ENCODE measurements around the gene PELI3.

The PELI3 gene

DNA sequence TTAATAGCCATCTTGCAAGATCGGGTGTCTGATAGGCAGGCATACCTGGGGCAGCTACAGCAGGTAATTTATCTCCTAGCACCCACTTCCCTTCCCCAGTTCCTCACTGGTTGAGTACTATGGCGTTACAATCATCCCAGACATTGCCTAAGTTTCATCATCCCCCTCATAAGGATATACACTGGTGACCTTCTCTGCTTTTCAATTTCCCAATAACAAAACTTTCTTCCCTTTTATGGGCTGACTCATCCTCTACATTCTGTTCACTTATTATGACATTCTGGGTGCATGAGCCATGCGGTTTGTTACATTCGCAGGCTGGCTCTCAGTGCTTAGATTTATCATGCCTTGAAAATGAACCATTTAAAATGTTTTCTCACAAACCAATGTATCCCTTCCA is 23.1 kb upstream of the PELI3 start:
- H3K4me2 ChIP-seq: no peak overlapping the region; a peak in 1 of 22 replicates
- peaks cover 18 to 36% (median 23%) of the 10 kb centered on the region in 11 experiments for H3K9me3 ChIP-seq (replicated peaks in 1 of 11)
- H3K4me1 ChIP-seq: peaks cover 0 to 8% (median 0%) of the 10 kb centered on the region in 10 experiments; a peak in 4 of 20 replicates
- no peaks in the 10 kb centered on the region for H4K20me1 ChIP-seq
- peak overlapping the region in 3 of 11 experiments; percentile 27 to 45 (median 30); a peak in 5 of 22 replicates for H3K27ac ChIP-seq
- no peaks in the 10 kb centered on the region for H3K36me3 ChIP-seq
- no peaks in the 10 kb centered on the region for H3K27me3 ChIP-seq
- no peak overlapping the region for H3K9ac ChIP-seq
- H3K4me3 ChIP-seq: no peak overlapping the region
- TF ChIP-seq Cebpa-rat (IDR thresholded peaks at IDR 0.05): peak in 1 of 11 experiments; percentile 25; a peak in 1 of 22 replicates

GRCh38 chr11:66447012-66447411 is 19.7 kb upstream of the PELI3 start:
- no peaks in the 10 kb centered on the region for H4K20me1 ChIP-seq
- no peak overlapping the region for H3K4me2 ChIP-seq
- H3K4me1 ChIP-seq: peaks cover 0 to 8% (median 0%) of the 10 kb centered on the region in 10 experiments; a peak in 4 of 20 replicates
- no peak overlapping the region for H3K27ac ChIP-seq
- TF ChIP-seq Cebpa-rat (IDR thresholded peaks at IDR 0.05): no peak
- no peaks in the 10 kb centered on the region for H3K27me3 ChIP-seq
- H3K4me3 ChIP-seq: no peak overlapping the region
- no peak overlapping the region for H3K9ac ChIP-seq
- peaks cover 18 to 34% (median 23%) of the 10 kb centered on the region in 11 experiments for H3K9me3 ChIP-seq (replicated peaks in 1 of 11)
- no peaks in the 10 kb centered on the region for H3K36me3 ChIP-seq

DNA sequence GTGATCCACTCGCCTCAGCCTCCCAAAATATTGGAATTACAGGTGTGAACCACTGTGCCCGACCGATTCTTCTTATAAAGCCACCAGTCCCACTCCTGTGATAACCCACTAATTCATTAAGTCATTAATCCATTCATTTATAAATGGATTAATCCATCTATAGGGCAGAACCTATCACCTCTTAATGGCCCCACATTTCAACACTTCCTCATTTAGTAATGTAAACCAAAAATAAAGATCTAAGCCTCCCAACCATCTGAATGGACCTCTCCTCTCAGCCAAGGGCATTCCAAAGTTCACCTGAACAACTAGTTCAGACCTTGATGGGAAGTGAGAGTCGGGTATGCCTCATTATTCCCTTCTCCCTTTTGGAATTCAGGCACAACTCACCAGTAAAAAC is 18.2 kb upstream of the PELI3 start:
- peaks cover 0 to 8% (median 0%) of the 10 kb centered on the region in 10 experiments; a peak in 4 of 20 replicates for H3K4me1 ChIP-seq
- H3K4me2 ChIP-seq: no peak overlapping the region
- no peaks in the 10 kb centered on the region for H4K20me1 ChIP-seq
- no peak overlapping the region for H3K9ac ChIP-seq
- no peak for TF ChIP-seq Cebpa-rat (IDR thresholded peaks at IDR 0.05)
- no peaks in the 10 kb centered on the region for H3K27me3 ChIP-seq
- H3K36me3 ChIP-seq: no peaks in the 10 kb centered on the region
- H3K27ac ChIP-seq: no peak overlapping the region
- H3K4me3 ChIP-seq: no peak overlapping the region
- H3K9me3 ChIP-seq (replicated peaks in 1 of 11): peaks cover 5 to 19% (median 11%) of the 10 kb centered on the region in 11 experiments

GRCh38 chr11:66450560-66450959 is 16.1 kb upstream of the PELI3 start:
- peaks cover 0 to 15% (median 12%) of the 10 kb centered on the region in 10 experiments; a peak in 13 of 20 replicates for H3K4me1 ChIP-seq
- H3K27ac ChIP-seq: no peak overlapping the region
- H3K36me3 ChIP-seq: no peaks in the 10 kb centered on the region
- no peaks in the 10 kb centered on the region for H3K9me3 ChIP-seq (replicated peaks in 1 of 11)
- TF ChIP-seq Cebpa-rat (IDR thresholded peaks at IDR 0.05): no peak
- H3K4me3 ChIP-seq: no peak overlapping the region
- H4K20me1 ChIP-seq: no peaks in the 10 kb centered on the region; a peak in 1 of 22 replicates
- no peak overlapping the region for H3K9ac ChIP-seq
- no peak overlapping the region for H3K4me2 ChIP-seq
- no peaks in the 10 kb centered on the region for H3K27me3 ChIP-seq

GRCh38 chr11:66451663-66452062 is 15.0 kb upstream of the PELI3 start:
- Histone ChIP-seq H4K20me1 (no peaks in the 10 kb centered on the region; a peak in 1 of 22 replicates), H3K9me3 (replicated peaks in 1 of 11) (no peaks in the 10 kb centered on the region), H3K27me3 (no peaks in the 10 kb centered on the region), H3K4me1 (peaks cover 0 to 18% (median 14%) of the 10 kb centered on the region in 10 experiments; a peak in 13 of 20 replicates), H3K4me3 (no peak overlapping the region), H3K36me3 (no peaks in the 10 kb centered on the region), H3K27ac (no peak overlapping the region), H3K9ac (no peak overlapping the region), H3K4me2 (no peak overlapping the region)
- no peak for TF ChIP-seq Cebpa-rat (IDR thresholded peaks at IDR 0.05)

DNA sequence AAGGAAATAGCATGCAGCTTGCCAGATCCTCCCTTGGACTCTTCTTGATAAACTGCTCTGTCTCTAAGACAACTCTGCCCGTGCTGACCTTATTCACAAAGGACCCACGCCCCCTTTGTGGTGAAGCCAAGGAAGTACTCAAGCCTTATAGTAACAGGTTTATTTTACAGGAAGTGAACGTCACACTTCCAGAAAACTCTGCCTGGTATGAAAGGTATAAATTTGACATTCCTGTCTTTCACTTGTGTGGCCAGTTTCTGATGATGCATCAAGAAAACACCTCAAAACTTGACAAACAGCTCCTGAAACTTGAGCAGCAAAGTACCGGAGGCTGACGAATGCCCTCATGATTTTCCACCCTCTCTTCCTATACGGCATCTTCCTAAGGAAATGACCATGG is 12.5 kb upstream of the PELI3 start:
- Histone ChIP-seq H3K27me3 (no peaks in the 10 kb centered on the region), H3K4me2 (peak overlapping the region in 6 of 11 experiments; percentile 3 to 41 (median 16); a peak in 6 of 22 replicates), H3K27ac (no peak overlapping the region), H3K4me3 (no peak overlapping the region), H3K4me1 (peaks cover 22 to 41% (median 36%) of the 10 kb centered on the region in 10 experiments), H3K9me3 (replicated peaks in 1 of 11) (no peaks in the 10 kb centered on the region), H4K20me1 (no peaks in the 10 kb centered on the region; a peak in 1 of 22 replicates), H3K36me3 (no peaks in the 10 kb centered on the region), H3K9ac (no peak overlapping the region)
- TF ChIP-seq Cebpa-rat (IDR thresholded peaks at IDR 0.05): no peak

DNA sequence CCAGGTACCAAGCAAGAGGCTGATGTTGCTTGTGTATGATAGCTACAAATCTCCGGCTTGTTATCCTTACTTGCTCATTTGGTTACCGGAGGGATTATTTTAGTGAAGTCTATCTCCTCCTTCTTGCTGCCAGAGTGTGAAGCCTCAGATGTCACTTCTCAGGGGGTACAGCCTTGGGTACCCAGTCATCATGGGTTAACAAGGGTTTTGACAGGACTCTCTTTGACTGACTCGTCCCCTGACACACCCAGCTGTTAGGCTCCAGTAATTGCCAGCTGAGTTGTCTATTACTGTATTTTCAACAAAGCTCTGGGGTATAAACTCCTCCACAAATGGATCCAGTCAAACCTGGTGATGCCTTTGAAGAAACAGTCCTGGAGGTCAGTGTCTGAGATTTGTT is 11.9 kb upstream of the PELI3 start:
- Histone ChIP-seq H3K4me2 (peak overlapping the region in 2 of 11 experiments; percentile 16 to 41; a peak in 4 of 22 replicates), H3K4me1 (peaks cover 27 to 46% (median 42%) of the 10 kb centered on the region in 10 experiments), H4K20me1 (no peaks in the 10 kb centered on the region; a peak in 1 of 22 replicates), H3K27me3 (no peaks in the 10 kb centered on the region), H3K27ac (no peak overlapping the region), H3K36me3 (no peaks in the 10 kb centered on the region), H3K4me3 (no peak overlapping the region), H3K9ac (no peak overlapping the region), H3K9me3 (replicated peaks in 1 of 11) (no peaks in the 10 kb centered on the region)
- TF ChIP-seq Cebpa-rat (IDR thresholded peaks at IDR 0.05): no peak

- peaks cover 27 to 58% (median 46%) of the 10 kb centered on the region in 10 experiments for H3K4me1 ChIP-seq
- no peaks in the 10 kb centered on the region; a peak in 1 of 22 replicates for H4K20me1 ChIP-seq
- TF ChIP-seq Cebpa-rat (IDR thresholded peaks at IDR 0.05): peak in 4 of 11 experiments; percentile 36 to 61 (median 45); a peak in 4 of 22 replicates
- no peak overlapping the region for H3K4me3 ChIP-seq
- H3K36me3 ChIP-seq: no peaks in the 10 kb centered on the region
- no peaks in the 10 kb centered on the region for H3K27me3 ChIP-seq
- peak overlapping the region; percentile 47 to 75 (median 66) for H3K4me2 ChIP-seq
- H3K27ac ChIP-seq: peak overlapping the region in 10 of 11 experiments; percentile 15 to 70 (median 44); a peak in 18 of 22 replicates
- peaks cover 9 to 17% (median 14%) of the 10 kb centered on the region in 11 experiments; a peak in 16 of 22 replicates for H3K9me3 ChIP-seq (replicated peaks in 1 of 11)
- peak overlapping the region in 4 of 11 experiments; percentile 7 to 52 (median 22); a peak in 4 of 22 replicates for H3K9ac ChIP-seq
Observed at GRCh38 chr11:66457826-66458225, 8.9 kb upstream of the PELI3 start.

GRCh38 chr11:66459138-66459778 is 7.4 kb upstream of the PELI3 start:
- no peaks in the 10 kb centered on the region for H3K36me3 ChIP-seq
- H3K27me3 ChIP-seq: no peaks in the 10 kb centered on the region
- H3K4me3 ChIP-seq: no peak overlapping the region
- peak overlapping the region in 2 of 11 experiments; percentile 12 to 41; a peak in 3 of 22 replicates for H3K9ac ChIP-seq
- peak overlapping the region; percentile 47 to 75 (median 66) for H3K4me2 ChIP-seq
- TF ChIP-seq Cebpa-rat (IDR thresholded peaks at IDR 0.05): no peak
- H4K20me1 ChIP-seq: no peaks in the 10 kb centered on the region; a peak in 1 of 22 replicates
- peaks cover 27 to 53% (median 43%) of the 10 kb centered on the region in 10 experiments for H3K4me1 ChIP-seq
- H3K9me3 ChIP-seq (replicated peaks in 1 of 11): peaks cover 12 to 26% (median 25%) of the 10 kb centered on the region in 11 experiments; a peak in 16 of 22 replicates
- peak overlapping the region in 9 of 11 experiments; percentile 26 to 70 (median 51); a peak in 14 of 22 replicates for H3K27ac ChIP-seq
